IMR-90 (cell line): ENCODE measurements around the gene ADAMTSL1. TPM values are rescaled to one million over a fixed set of nuclear protein-coding genes. Genes with fewer than 3 reads are reported as not detected.

Source experiments
- ATAC-seq: fragments of 200-7000 bp; cut with Tn5 transposase; 2 replicates; pipeline ENCODE4 v1.9.1; 2020; ENCODE audit warnings: low read depth, mild to moderate bottlenecking, moderate library complexity
- BruUV-seq: library from RNA; stranded (reverse); fragments of 400-500 nt; replicated peaks from 2 replicates; lab custom pipeline; 2021; lab: Mats Ljungman, UMichigan
- CTCF ChIA-PET: fragments of 300-600 bp; formaldehyde crosslinking; extraction: SDS; loops from one replicate; lab custom pipeline; 2021; ENCODE audit warnings: antibody characterized with exemption; lab: Yijun Ruan, JAX
- POLR2A ChIA-PET: fragments of 300-600 bp; sonication (Branson Sonifier 250); formaldehyde crosslinking; loops from one replicate; lab custom pipeline; 2022; ENCODE audit warnings: antibody characterized with exemption; ENCODE audit not compliant: unreplicated experiment; lab: Charles Lee
- DNase-seq: peaks from one replicate; pipeline ENCODE4 v3.0.0; 2013
- H2AFZ ChIP-seq: replicated peaks from 2 replicates; pipeline ENCODE3; 2013; ENCODE audit warnings: low read length, mild to moderate bottlenecking; ENCODE audit not compliant: poor library complexity
- H2AK5ac ChIP-seq: 2 replicates; pipeline ENCODE4 v1.6.1; 2013; ENCODE audit warnings: low read depth, low read length, inconsistent platforms
- H2AK9ac ChIP-seq: replicated peaks from 2 replicates; pipeline ENCODE3; 2013; ENCODE audit warnings: mild to moderate bottlenecking, low read depth, low read length, moderate library complexity; ENCODE audit not compliant: poor library complexity
- H2BK120ac ChIP-seq: 2 replicates; pipeline ENCODE4 v1.6.1; 2013; ENCODE audit warnings: low read depth, low read length, inconsistent platforms
- H2BK15ac ChIP-seq: 3 replicates; pipeline ENCODE4 v1.6.1; 2013; ENCODE audit warnings: low read depth, low read length, inconsistent platforms
- H2BK20ac ChIP-seq: 2 replicates; pipeline ENCODE4 v1.6.1; 2013; ENCODE audit warnings: low read depth, mild to moderate bottlenecking, inconsistent platforms, low read length, moderate library complexity
- H2BK5ac ChIP-seq: 2 replicates; pipeline ENCODE4 v1.6.1; 2013; ENCODE audit warnings: mild to moderate bottlenecking, low read depth, low read length, inconsistent platforms; ENCODE audit not compliant: poor library complexity, severe bottlenecking
- H3K14ac ChIP-seq: replicated peaks from 2 replicates; pipeline ENCODE4 v1.6.1; 2013; ENCODE audit warnings: low read depth, low read length, inconsistent platforms
- H3K18ac ChIP-seq: 2 replicates; pipeline ENCODE4 v1.6.1; 2013; ENCODE audit warnings: low read depth, low read length, control low read depth
- H3K23ac ChIP-seq: 2 replicates; pipeline ENCODE4 v1.6.1; 2013; ENCODE audit warnings: low read depth, low read length, inconsistent platforms
- H3K27ac ChIP-seq: 2 replicates; pipeline ENCODE4 v1.5.1; 2013; ENCODE audit warnings: mild to moderate bottlenecking, control low read depth, low read length; ENCODE audit not compliant: insufficient read depth
- H3K27me3 ChIP-seq: 2 replicates; pipeline ENCODE4 v1.6.1; 2013; ENCODE audit warnings: low read length; ENCODE audit not compliant: control insufficient read depth, insufficient read depth
- H3K36me3 ChIP-seq: 2 replicates; pipeline ENCODE4 v1.6.1; 2013; ENCODE audit warnings: low read length, mixed read lengths; ENCODE audit not compliant: control insufficient read depth, insufficient read depth
- H3K4ac ChIP-seq: 2 replicates; pipeline ENCODE4 v1.6.1; 2013; ENCODE audit warnings: low read depth, low read length, inconsistent platforms
- H3K4me1 ChIP-seq: 2 replicates; pipeline ENCODE4 v1.6.1; 2013; ENCODE audit warnings: low read length, mixed read lengths; ENCODE audit not compliant: control insufficient read depth, insufficient read depth
- H3K4me2 ChIP-seq: 2 replicates; pipeline ENCODE4 v1.6.1; 2013; ENCODE audit warnings: low read depth, mild to moderate bottlenecking, control low read depth, low read length, moderate library complexity
- H3K4me3 ChIP-seq: 2 replicates; pipeline ENCODE4 v1.5.1; 2013; ENCODE audit warnings: low read depth, mild to moderate bottlenecking, control low read depth, low read length, moderate library complexity; ENCODE audit not compliant: insufficient read depth
- H3K56ac ChIP-seq: 2 replicates; pipeline ENCODE4 v1.6.1; 2013; ENCODE audit warnings: low read length, inconsistent platforms; ENCODE audit not compliant: insufficient read depth; ENCODE audit errors: extremely low read depth
- H3K79me1 ChIP-seq, 2 experiments: 2 replicates each; pipeline ENCODE4 v1.6.1; 2013; ENCODE audit warnings: low read length in 2 of 2, inconsistent platforms in 1 of 2, low read depth in 1 of 2
- H3K9ac ChIP-seq: 2 replicates; pipeline ENCODE4 v1.6.1; 2013; ENCODE audit warnings: low read depth, low read length, control low read depth
- H3K9me1 ChIP-seq: 2 replicates; pipeline ENCODE4 v1.6.1; 2013; ENCODE audit warnings: low read length, inconsistent platforms; ENCODE audit not compliant: insufficient read depth
- H3K9me3 ChIP-seq: 2 replicates; pipeline ENCODE4 v1.6.1; 2013; ENCODE audit warnings: low read length; ENCODE audit not compliant: control insufficient read depth, insufficient read depth
- H4K20me1 ChIP-seq: 2 replicates; pipeline ENCODE4 v1.6.1; 2013; ENCODE audit warnings: low read length, inconsistent platforms; ENCODE audit not compliant: insufficient read depth
- H4K5ac ChIP-seq: 2 replicates; pipeline ENCODE4 v1.6.1; 2013; ENCODE audit warnings: mild to moderate bottlenecking, low read depth, low read length, control low read depth
- H4K8ac ChIP-seq, 2 experiments: 2 replicates each; pipeline ENCODE4 v1.6.1; 2013; ENCODE audit warnings: low read depth in 2 of 2, low read length in 2 of 2, control low read depth in 1 of 2, inconsistent platforms in 1 of 2
- H4K91ac ChIP-seq: 2 replicates; pipeline ENCODE4 v1.6.1; 2013; ENCODE audit warnings: low read depth, low read length, inconsistent platforms; ENCODE audit not compliant: insufficient read depth
- MAFK ChIP-seq: IDR thresholded peaks from 2 replicates; pipeline ENCODE4 v1.6.1; 2012; ENCODE audit warnings: low read depth, low read length, improper control_type of control experiment
- WGBS, 2 experiments: methylation state at CpG; one replicate each; pipeline versions ENCODE4 v1.1.5 to v1.1.7; 2013; ENCODE audit warnings: missing lambda C conversion rate in 2 of 2; ENCODE audit not compliant: insufficient read length in 1 of 2; ENCODE audit errors: extremely low coverage in 2 of 2; 5-methylcytosine and 5-hydroxymethylcytosine counted together
- dilution Hi-C: fragments of 300-500 bp; cut with HindIII; formaldehyde crosslinking; loops from one replicate; pipeline ENCODE4 v1.14.3; 2018; ENCODE audit warnings: low sequenced_read_pairs; ENCODE audit not compliant: unreplicated experiment
- in situ Hi-C: fragments of 300-500 bp; cut with MboI; formaldehyde crosslinking; loops from 3 replicates; pipeline ENCODE4 v1.14.3; 2019; ENCODE audit warnings: low sequenced_read_pairs, inconsistent platforms, mixed read lengths
- intact Hi-C: fragments of 100-400 bp; cut with micrococcal nuclease; formaldehyde crosslinking; loops from 2 replicates; pipeline ENCODE4 v1.10.0; 2022
- polyA plus RNA-seq, 3 experiments: library from polyadenylated mRNA; depleted of rRNA; stranded (reverse); fragments of >200 nt; gene quantifications; 2 replicates each; pipeline ENCODE4 v1.2.3, GENCODE V29; 2012; ENCODE audit warnings: low replicate concordance in 1 of 3
- total RNA-seq: library from RNA; depleted of rRNA; stranded (reverse); fragments of >200 nt; gene quantifications from 2 replicates; pipeline ENCODE4 v1.2.3, GENCODE V29; 2012
- TF ChIP-seq, protein P1 (sequence below): fragments of 150-350 bp; IDR thresholded peaks from 2 replicates; pipeline ENCODE4 v1.6.1; 2017; ENCODE audit warnings: mild to moderate bottlenecking, antibody characterized with exemption, low read length, low read depth

ADAMTSL1 gene
- total and polyA plus RNA-seq, 2 of the 4 experiments (the other 2 are of a cell fraction), result 38.2 to 62.2 TPM

DNA sequence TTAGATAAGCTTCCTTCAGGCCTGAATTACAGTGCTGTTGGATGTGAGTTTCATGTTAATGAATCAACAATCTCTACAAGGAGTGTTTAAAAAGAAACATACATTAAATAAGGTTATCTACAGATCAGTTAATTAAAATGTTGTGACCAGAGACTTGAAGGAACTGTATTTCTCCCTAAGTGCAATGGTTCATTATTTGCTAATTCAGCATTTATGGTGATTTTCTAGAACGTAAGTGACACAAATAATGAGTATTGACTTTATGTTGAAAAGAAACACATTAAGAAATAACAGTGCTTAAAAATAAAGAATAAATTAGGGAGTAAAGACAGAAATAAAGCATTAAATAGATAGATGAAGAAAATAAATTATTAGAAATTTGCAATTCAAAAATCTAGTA lies 74.5 kb downstream of the ADAMTSL1 start:
- H4K91ac ChIP-seq, result no peak overlapping the region
- no peak overlapping the region for H3K9ac ChIP-seq
- CTCF ChIA-PET, result interaction anchor here (0.8 kb wide), 1 partner anchor 27 kb away, joined by 3 read pairs; no protein-coding TSS in a partner anchor
- H4K5ac ChIP-seq, result no peak overlapping the region
- H3K36me3 ChIP-seq, result no peaks in the 10 kb centered on the region
- no peak overlapping the region for H3K56ac ChIP-seq
- no peak overlapping the region for H3K4me2 ChIP-seq
- H2BK20ac ChIP-seq, result no peak overlapping the region
- dilution Hi-C loops (no loop called here), in situ Hi-C loops (no loop called here), intact Hi-C loops (no loop called here)
- no peak overlapping the region for H2AK9ac ChIP-seq
- H3K27me3 ChIP-seq, result no peaks in the 10 kb centered on the region
- H2BK120ac ChIP-seq, result no peak overlapping the region
- no peaks in the 10 kb centered on the region for H3K9me3 ChIP-seq
- no peak overlapping the region for H2BK5ac ChIP-seq
- H4K20me1 ChIP-seq, result no peaks in the 10 kb centered on the region
- H2AK5ac ChIP-seq, result no peak overlapping the region
- no peak overlapping the region for H3K4ac ChIP-seq
- H3K4me3 ChIP-seq, result no peak overlapping the region
- no peak for ATAC-seq
- H3K79me1 ChIP-seq, result no peaks in the 10 kb centered on the region
- no peak overlapping the region for H3K27ac ChIP-seq
- no peak overlapping the region for H4K8ac ChIP-seq
- H3K4me1 ChIP-seq, result peaks cover 2% of the 10 kb centered on the region; the same call in 1 of the 2 replicates
- H3K18ac ChIP-seq, result no peak overlapping the region
- no peak overlapping the region for H2AFZ ChIP-seq
- H3K14ac ChIP-seq, result no peak overlapping the region
- H3K23ac ChIP-seq, result no peak overlapping the region
- peak; percentile 95 for TF ChIP-seq MAFK
- TF ChIP-seq, protein P1, sequence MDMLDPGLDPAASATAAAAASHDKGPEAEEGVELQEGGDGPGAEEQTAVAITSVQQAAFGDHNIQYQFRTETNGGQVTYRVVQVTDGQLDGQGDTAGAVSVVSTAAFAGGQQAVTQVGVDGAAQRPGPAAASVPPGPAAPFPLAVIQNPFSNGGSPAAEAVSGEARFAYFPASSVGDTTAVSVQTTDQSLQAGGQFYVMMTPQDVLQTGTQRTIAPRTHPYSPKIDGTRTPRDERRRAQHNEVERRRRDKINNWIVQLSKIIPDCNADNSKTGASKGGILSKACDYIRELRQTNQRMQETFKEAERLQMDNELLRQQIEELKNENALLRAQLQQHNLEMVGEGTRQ, result no peak
- no TSS peak for BruUV-seq
- H2BK15ac ChIP-seq, result no peak overlapping the region
- DNase-seq, result no peak
- POLR2A ChIA-PET, result no interaction called here
- no peaks in the 10 kb centered on the region for H3K9me1 ChIP-seq
- WGBS, 2 experiments, result no CpG with 5 or more reads among the region's 1 CpG
